Vagina (tissue), 2 donors: ENCODE data around the gene CD300LG.

Experiments
- CTCF ChIP-seq, 3 experiments: fragments of 450-650 bp in 2 of 3; fragments of 200-600 bp in 1 of 3; sonication (generic) in 1 of 3; IDR thresholded peaks; one replicate each; pipeline ENCODE4 v1.5.1; 2017 to 2019; ENCODE audit warnings: antibody characterized with exemption in 3 of 3, mild to moderate bottlenecking in 2 of 3, moderate library complexity in 2 of 3
- POLR2A ChIP-seq, 2 donors: fragments of 450-650 bp; IDR thresholded peaks; one replicate each; pipeline ENCODE4 v1.6.1; 2017; ENCODE audit warnings: antibody characterized with exemption in 2 of 2, mild to moderate bottlenecking in 2 of 2, moderate library complexity in 2 of 2

GRCh38 chr17:43800736-43801135 lies 46.2 kb upstream of the CD300LG start:
- TF ChIP-seq CTCF (IDR thresholded peaks at IDR 0.05) (no peak), POLR2A (IDR thresholded peaks at IDR 0.05) (no peak)
